HUDEP-2 (cell line): Measurements from ENCODE around the gene LIMCH1.

Experiments
- DNase-seq, 76 experiments: peaks; one replicate each; lab custom pipeline; 2025; ENCODE audit not compliant: unreplicated experiment in 76 of 76; lab: John Stamatoyannopoulos, UW

LIMCH1 gene

GRCh38 chr4:41559940-41560516 is 22.1 kb downstream of the LIMCH1 start:
- no peak for DNase-seq

DNA sequence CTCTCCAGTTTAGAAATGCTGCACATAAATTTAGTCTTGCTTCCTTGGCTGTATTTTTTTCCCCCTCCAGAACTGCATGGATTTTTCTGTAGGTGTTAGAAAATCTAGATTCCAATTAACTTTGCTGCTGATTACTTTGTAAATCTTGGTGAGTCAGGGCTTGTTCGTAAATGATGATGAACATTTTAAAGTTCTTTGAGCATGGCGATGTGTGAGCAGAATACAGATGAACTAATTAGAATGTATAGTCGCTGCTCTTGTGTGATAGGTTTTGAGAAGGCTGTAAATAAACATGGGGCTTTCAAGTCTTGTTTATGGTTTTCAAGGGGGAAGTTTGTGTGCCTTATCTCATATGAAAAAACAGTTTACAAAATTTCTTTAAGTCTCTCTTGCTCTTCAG is 23.3 kb downstream of the LIMCH1 start:
- no peak for DNase-seq

DNA sequence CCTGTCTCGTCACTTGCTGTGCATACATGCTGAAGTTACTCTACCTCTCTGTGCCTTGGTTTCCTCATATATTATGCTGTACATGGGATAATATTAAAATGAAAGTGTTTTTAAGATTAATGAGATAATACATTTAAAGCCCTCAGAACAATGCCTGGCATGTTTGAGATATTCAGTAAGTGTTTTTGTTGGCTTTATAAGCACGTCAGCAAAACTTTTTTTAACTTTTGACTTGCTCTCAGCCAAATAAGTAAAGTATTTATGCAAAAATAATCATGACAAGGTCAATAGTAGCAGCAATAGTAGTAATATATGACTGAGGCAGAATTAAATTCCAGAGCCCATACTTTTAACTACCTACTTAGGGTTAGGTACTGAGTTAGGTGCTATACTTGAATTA is 29.2 kb downstream of the LIMCH1 start:
- no peak for DNase-seq

GRCh38 chr4:41568363-41568762 is 30.4 kb downstream of the LIMCH1 start:
- DNase-seq, result no peak

GRCh38 chr4:41569961-41570360 is 32.0 kb downstream of the LIMCH1 start:
- DNase-seq, result no peak

GRCh38 chr4:41571422-41571821 is 33.5 kb downstream of the LIMCH1 start:
- no peak for DNase-seq

DNA sequence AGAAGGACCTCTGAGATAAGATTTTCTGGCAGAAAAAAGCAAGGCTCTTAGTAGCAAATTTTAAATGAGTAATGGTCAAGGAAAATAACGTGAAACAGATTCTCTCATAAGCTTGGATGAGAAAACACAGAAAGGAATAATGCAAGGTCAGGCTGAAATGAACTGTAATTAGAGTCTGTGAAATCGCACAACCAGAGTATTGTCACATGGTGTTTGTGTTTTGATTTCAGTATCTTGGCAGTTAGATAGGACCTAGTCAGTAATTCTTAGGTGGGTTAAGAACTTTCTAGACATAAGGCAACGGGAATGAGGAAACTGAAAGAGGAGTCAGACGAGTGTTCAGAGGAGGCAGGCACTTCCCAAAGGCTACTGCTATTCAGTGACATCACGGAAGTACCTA is 34.6 kb downstream of the LIMCH1 start:
- no peak for DNase-seq

DNA sequence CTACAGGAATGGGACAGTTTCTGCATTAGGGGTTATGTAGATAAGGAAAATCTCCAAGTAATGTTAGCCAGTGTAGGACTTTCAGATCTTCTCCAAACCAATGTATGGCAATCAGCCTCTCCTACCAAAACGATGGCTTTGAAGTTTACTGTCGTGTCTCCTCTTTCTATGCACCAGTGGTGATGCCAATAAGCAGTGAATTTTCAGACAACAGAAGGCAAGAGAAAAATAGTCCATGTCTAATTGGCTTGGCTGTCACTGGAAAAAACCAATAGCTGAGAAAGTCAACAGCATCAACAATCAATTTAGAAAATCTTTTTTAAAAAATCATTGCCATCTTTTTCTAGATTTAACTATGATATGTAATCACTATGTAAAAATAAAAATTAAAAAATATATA is 35.0 kb downstream of the LIMCH1 start:
- no peak for DNase-seq

DNA sequence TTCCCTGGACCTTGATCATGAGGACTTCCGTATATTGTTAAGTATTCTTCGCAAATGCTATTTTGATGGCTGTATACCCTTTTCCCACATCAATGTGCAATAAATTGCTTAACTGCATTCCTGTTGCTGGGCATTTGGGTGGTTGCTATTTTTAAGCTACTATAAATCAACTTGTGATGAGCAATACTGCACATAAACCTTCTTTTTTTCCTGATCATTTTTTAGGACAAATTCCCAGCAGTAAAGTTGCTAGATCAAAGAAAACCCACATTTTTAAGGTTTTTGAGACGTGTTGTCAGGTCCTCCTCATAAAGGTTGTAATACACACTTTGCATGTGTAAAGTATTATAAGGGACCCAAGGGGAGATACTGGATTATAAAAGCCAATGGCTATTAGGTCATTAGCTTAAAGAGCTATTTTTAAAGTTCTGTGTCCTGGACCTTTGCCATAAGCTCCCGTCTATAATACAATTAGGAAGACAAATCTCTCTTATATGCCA is 35.6 kb downstream of the LIMCH1 start:
- DNase-seq, result no peak

GRCh38 chr4:41575207-41575606 is 37.2 kb downstream of the LIMCH1 start:
- DNase-seq, result no peak

- no peak for DNase-seq
These were observed 37.7 kb downstream of the LIMCH1 start for GRCh38 chr4:41575665-41576064.

DNA sequence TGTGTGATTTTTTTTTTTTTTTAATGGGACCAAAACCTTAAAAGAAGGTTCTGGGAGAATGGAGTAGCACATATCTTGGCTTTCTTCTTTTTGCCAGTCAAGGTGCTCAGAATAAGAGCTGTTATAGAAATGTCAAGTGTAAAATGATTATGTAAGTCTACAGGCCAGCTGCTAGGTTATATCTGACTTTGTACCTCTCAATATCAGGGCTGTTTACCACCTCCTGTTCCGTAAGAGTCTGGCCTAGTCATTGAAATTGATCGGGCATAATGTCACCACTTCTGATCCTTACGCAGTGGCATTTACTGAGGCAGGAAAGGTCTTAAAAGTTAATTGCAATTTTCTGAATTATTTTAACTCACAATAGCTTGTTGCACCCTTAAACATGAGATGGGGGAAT is 41.1 kb downstream of the LIMCH1 start:
- no peak for DNase-seq

- DNase-seq, result no peak
These were observed 41.6 kb downstream of the LIMCH1 start for GRCh38 chr4:41579526-41579925.

DNA sequence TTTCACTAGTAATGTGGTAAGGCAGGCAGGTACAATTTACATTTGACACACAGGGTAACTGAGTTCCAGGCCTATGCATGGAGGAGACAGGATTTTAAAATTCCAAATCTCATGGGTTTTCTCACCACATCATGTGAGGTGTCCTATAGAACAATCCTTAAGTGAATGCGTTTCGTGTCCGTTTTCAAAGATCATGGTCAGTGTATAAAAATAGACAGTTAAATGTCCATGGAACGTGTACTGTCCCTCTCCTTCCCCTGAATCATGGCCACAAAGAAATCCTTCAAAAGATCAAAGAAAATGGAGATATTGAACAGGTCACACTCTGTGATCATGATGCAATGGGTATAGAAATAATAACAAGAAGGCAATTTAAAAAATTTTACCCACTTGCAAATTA is 42.0 kb downstream of the LIMCH1 start:
- DNase-seq, result no peak

DNA sequence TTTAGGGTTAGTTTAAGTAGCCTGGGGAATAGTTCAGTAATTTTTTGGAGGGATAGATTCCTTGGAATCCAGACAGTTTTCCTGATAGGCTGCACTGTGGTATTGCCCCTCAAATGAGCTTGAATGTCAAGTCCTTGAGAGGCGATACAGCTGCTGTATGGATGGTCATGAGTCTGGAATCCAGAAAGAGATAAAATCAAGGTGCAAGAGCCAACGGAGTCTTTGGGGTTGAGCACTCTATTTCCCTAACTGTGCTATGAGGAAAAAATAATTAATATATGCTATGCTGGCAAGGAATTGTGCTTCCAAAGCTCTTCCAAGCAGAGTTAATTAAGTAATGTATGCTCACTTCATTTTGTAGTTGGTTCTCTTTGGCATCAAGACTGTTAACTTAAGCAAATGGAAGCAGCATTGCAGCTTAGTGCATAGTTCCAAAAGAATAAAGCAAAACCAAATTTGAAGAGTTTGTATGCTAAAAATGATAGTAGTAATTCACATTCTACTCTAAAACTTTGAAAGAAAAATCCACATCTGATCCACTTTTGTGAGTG is 48.8 kb downstream of the LIMCH1 start:
- DNase-seq, result no peak

DNA sequence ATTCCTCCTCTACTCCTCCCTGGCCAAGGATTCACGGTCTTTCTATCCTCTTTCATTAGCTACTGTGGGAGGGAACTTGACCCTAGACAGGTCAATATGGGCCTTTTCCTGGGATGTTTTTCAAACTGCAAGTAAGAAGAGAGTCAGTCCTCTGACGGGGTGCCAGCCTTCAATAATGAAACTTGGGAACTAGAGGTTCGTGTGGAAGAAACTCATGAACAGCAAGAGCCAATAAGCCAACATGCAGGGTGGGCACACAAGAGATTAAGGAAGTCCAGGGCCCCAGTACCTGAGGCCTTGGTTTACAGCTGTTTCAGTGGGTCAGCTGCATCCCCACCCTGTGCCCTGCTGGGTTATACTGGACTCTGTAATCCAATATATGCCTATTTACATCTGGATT is 49.3 kb downstream of the LIMCH1 start:
- DNase-seq, result no peak

DNA sequence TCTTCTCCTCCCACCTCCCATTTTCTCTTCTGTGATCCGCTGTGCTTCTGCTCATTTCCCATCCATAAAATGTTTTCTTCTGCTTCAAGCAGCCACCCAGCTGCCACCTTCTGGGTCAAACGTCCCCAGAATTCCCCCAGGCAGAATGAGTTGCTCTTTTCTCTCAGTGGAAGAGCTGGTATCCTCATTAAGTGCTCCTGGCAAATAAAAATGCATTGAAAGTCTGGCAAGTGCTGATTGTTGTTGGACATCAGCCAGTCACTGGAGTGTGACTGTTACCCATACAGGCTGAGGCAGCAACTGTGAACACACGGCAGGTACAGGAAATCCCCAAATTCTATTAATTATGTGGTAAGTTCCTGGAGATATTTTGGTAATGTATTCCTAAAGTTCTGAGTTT is 52.6 kb downstream of the LIMCH1 start:
- DNase-seq, result no peak

DNA sequence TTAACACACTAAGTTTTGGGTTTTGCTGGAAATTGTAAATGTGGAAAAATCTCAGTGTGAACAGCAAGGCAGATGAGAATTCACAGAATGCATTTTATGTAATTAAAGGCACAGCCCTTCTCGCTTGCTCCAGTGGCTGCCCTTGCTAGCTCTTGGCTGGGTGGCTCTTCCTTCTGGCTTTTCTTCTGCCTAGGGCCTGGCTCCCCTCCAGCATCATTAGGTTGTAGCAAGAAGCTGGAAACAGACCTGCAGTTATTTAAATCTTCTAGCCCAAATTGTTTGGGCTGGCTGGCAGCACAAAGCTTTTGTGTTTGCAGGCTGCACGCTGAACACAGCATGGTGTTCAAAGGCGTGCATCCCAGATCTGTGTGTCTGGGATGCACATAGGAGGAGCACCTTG is 56.5 kb downstream of the LIMCH1 start:
- DNase-seq, result no peak

DNA sequence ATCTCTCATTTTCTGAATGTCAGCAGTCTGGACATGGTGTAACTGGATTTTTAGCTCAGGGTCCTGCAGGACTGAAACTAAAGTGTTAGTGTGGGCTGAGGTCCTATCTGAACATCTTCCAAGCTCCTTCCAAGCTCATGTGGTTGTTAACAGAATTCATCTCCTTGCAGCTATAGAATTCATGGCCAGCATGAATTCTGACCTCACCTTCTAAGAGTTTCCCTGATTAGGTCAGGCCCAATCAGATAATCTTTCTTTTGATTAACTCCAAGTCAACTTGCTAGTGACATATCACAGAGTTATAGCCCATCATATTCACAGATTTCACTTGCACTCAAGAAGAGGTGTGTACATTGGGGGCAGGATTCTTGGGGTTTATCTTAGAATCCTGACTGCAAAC is 59.5 kb downstream of the LIMCH1 start:
- DNase-seq, result no peak

DNA sequence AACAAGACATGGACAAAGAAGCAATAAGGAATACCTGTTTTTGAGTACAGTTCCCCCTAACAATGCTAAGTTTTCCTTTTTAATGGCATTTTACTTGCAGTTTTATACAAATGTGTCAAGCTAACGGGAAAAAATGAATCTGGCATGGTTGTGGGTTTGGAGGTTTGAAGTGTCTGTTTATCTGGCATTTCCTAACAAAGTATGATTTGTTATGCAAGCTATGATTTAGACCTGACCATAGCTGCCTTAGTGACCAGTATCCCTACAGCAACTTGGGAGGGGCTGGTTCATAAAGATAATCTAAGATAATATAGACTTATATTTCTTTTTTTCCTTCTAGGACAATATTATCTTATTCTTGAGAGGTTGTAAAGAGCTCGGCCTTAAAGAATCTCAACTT is 60.6 kb downstream of the LIMCH1 start:
- no peak for DNase-seq

GRCh38 chr4:41599192-41599786 is 61.3 kb downstream of the LIMCH1 start:
- no peak for DNase-seq

DNA sequence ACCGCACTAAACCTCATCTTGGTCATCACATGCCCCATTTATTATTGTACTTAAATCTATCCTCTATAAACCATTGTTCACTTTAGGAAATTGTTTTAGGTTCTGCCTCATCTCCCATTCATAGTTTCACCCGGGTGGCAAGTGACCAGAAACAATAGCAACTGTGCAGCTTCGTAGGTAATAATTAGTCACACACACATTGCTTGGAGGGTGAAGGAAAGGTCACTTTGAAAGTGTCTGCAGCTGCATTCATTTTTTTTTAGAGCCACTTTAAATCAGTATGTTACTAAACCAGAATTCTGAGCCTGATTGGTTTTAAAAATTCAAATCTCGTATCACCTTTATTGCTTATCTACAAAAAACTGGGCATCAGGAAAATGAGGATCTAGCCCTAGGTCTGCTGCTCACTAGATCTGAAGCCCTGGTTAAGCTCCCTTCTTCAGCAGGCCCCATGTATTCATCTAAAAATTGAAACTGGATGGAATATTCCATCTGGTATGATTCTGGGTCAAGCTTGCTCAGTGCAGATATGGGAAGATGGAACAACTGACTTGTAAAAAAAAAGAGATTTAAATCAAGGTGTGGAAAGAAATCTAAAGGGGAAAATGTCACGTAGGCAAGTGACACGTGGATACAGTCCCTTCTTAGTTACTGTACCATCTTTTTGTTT is 62.4 kb downstream of the LIMCH1 start:
- no peak for DNase-seq
